ENCODE data around the gene PLSCR2.
"Not testable (repeated sequence)": the region's sequence is repeated elsewhere in the genome, so short reads cannot be mapped to it uniquely, and the experiment has no call there.

The PLSCR2 gene

DNA sequence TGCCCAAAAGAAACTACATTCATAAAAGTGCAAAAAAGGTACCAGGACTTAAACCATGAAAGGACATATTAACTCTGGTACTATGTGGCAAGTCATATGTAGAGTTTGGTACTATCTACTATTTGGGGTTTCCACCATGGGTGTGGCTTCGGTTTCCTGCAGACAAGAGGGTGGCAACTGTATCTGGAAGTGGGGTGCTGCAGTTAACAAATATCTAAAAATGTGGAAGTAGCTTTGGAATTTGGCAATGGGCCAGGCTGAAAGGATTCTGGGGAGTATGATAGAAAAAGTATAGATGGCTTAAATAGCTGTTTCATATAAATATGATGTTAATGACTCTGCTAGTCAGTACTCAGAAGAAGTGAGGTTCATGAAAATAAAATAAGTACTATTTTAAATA is 44.0 kb downstream of the PLSCR2 start:
- in situ Hi-C loops (cut with HindIII; ENCODE audit: low sequenced_read_pairs) = no loop called here
- TF ChIP-seq, protein P1, sequence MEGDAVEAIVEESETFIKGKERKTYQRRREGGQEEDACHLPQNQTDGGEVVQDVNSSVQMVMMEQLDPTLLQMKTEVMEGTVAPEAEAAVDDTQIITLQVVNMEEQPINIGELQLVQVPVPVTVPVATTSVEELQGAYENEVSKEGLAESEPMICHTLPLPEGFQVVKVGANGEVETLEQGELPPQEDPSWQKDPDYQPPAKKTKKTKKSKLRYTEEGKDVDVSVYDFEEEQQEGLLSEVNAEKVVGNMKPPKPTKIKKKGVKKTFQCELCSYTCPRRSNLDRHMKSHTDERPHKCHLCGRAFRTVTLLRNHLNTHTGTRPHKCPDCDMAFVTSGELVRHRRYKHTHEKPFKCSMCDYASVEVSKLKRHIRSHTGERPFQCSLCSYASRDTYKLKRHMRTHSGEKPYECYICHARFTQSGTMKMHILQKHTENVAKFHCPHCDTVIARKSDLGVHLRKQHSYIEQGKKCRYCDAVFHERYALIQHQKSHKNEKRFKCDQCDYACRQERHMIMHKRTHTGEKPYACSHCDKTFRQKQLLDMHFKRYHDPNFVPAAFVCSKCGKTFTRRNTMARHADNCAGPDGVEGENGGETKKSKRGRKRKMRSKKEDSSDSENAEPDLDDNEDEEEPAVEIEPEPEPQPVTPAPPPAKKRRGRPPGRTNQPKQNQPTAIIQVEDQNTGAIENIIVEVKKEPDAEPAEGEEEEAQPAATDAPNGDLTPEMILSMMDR (IDR thresholded peaks at IDR 0.05; ENCODE audit: low read depth, low read length, missing control alignments) = no peak
- no peak for DNase-seq (ENCODE audit: low read depth)
- no peak overlapping the region for H3K4me3 ChIP-seq (ENCODE audit: low read depth, low read length)

DNA sequence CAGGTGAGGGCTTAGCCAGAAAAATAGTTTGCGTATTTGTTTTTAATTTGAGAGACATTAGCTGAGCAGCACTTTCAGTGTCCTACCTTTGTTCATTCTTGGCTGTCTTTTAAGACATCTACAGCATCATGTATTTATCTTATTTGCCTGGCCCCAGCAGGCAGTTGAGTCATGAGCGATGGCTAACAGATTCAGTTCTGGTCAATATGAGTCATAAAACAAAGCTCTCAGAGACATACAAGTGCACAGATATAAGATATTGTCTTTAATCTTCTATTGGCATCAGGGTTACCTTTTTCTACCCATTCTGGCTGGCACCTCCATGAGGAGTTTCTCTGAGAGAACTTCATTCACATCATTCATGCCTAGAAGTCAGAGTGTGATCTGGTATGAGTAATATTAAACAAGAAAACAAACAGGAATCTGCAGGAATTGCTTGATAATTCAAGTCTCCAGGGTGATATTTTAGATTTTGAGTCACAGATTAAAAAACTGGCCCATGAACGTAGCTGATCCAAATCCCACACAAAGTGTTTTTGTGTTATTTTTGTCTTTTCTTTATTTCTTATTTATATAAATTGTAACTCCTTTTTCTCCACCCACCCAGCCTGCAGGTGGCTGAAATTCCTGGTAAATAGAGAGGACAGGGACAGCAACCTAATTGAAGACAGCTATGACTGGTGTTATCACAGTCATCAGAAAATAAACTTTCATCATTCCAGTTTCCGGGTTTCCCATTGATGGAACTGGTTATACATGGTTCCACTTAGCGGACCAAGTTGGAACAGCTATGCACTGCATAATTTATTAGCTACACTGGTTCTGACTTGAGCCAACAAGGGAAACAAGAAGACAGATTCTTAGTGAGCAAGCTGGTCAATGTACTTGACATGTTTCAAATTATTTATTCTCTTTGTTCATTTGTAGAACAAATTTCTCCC is 47.3 kb downstream of the PLSCR2 start:
- in situ Hi-C loops (cut with HindIII; ENCODE audit: low sequenced_read_pairs) = no loop called here
- H3K4me3 ChIP-seq (ENCODE audit: low read depth, low read length) = no peak overlapping the region
- TF ChIP-seq, protein P1 (IDR thresholded peaks at IDR 0.05; ENCODE audit: low read depth, low read length, missing control alignments) = no peak
- peak; percentile 19 for DNase-seq (ENCODE audit: low read depth)

DNA sequence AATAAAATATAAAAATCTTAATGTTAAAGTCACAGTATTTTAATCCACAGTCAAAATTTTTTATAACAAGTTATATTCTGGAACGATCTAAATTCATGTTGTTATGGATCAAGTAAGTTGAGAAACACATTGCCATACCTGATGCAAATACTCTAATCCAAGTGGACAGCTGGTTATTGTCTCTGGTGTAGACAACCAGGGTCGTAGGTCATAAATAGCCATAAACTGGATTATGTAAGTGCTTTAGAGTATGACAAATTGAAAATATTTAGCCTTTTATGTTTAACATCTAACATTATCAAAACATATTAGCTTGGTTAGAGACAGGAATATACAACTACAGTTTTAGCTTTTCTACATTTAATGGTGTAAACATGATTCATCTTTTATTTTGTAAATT is 53.0 kb downstream of the PLSCR2 start:
- TF ChIP-seq, protein P1 (IDR thresholded peaks at IDR 0.05; ENCODE audit: low read depth, low read length, missing control alignments) = no peak
- in situ Hi-C loops (cut with HindIII; ENCODE audit: low sequenced_read_pairs) = no loop called here
- H3K4me3 ChIP-seq (ENCODE audit: low read depth, low read length) = no peak overlapping the region
- no peak for DNase-seq (ENCODE audit: low read depth)

DNA sequence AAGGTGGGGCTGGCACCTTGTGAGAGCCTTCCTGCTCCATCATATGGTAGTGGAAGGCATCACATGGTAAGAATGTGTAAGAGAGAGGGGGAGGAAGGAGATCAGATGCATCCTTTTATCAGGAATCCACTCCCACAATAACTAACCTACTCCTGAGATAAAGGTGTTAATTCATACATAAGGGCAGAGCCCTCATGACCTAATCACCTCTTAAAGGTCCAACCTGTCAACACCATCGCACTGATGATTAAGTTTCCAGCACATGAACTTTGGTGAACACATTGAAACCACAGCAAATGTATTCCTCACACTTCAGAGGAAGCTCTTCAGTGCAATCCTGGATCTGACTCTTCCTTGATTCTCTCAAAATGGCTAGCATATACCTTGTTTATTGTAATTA is 55.4 kb downstream of the PLSCR2 start:
- DNase-seq (ENCODE audit: low read depth) = no peak
- TF ChIP-seq, protein P1 (IDR thresholded peaks at IDR 0.05; ENCODE audit: low read depth, low read length, missing control alignments) = no peak
- H3K4me3 ChIP-seq (ENCODE audit: low read depth, low read length) = no peak overlapping the region
- in situ Hi-C loops (cut with HindIII; ENCODE audit: low sequenced_read_pairs) = no loop called here

DNA sequence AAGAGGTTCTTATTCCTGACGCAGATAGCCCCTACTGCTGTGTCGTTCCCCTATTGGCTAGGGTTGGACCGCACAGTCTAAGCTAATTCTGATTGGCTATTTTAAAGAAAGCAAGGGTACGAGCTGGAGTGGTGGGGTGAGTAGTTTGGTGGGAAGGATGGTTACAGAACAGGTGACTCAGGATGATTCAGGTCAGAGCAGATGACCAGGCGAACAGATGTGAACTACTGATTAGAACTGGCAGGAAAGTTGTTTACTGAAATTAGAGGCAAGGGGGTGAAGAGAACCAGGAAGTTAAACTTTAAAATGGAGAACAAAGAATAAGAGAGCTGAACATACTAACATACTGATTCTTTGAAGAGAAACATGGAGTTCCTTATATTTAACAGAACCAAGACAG is 56.6 kb downstream of the PLSCR2 start:
- DNase-seq (ENCODE audit: low read depth); H3K4me3 ChIP-seq (ENCODE audit: low read depth, low read length); in situ Hi-C loops (cut with HindIII; ENCODE audit: low sequenced_read_pairs): not testable (repeated sequence)

DNA sequence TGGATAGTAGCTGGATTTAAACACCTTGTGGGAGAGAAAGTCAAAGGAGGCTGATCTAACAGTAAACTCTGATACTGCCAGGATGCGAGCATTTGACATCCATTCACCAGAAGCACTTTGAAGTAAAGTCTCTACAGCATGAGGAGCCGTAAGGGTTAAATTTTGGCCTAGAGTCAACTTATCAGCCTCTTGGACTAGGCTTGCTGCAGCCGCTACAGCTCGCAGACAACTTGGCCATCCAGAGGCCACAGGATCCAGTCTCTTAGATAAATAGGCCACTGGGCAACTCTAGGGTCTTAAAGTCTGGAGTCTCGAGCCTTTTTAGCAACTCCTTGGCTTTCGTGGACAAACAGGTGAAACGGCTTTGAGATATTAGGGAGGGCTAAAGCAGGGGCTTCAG is 61.4 kb downstream of the PLSCR2 start:
- TF ChIP-seq, protein P1 (IDR thresholded peaks at IDR 0.05; ENCODE audit: low read depth, low read length, missing control alignments) = no peak
- no peak overlapping the region for H3K4me3 ChIP-seq (ENCODE audit: low read depth, low read length)
- in situ Hi-C loops (cut with HindIII; ENCODE audit: low sequenced_read_pairs) = no loop called here
- no peak for DNase-seq (ENCODE audit: low read depth)

DNA sequence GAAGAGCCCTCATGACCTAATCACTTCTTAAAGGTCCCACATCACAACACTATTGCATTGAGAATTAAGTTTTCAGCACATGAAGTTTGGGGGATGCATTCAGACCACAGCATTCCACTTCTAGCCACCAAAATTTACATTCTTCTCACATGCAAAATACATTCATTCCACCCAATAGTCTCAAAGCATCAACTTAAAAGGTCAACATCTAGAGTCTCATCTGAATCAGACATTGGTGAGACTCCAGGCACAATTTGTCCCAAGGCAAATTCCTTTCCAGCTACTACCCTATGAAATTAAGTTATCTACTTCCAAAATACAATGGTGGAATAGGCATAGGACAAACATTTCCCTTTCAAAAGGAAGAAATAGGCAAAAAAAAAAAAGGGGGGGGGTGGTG is 64.9 kb downstream of the PLSCR2 start:
- in situ Hi-C loops (cut with HindIII; ENCODE audit: low sequenced_read_pairs) = no loop called here
- H3K4me3 ChIP-seq (ENCODE audit: low read depth, low read length) = no peak overlapping the region
- TF ChIP-seq, protein P1 (IDR thresholded peaks at IDR 0.05; ENCODE audit: low read depth, low read length, missing control alignments) = no peak
- peak; percentile 13 for DNase-seq (ENCODE audit: low read depth)

Data from astrocyte of the cerebellum (primary cell).